ENCODE measurements around the gene POLR2B.

GRCh38 chr4:56986192-56986591 is 7.5 kb downstream of the POLR2B start:
- TF ChIP-seq CTCF (IDR thresholded peaks at IDR 0.05) (no peak), ZFX (IDR thresholded peaks at IDR 0.05; ENCODE audit: borderline replicate concordance) (no peak)

All from 22Rv1 (cell line).